ENCODE data around the gene ADARB2.
"Not testable (repeated sequence)": the region's sequence is repeated elsewhere in the genome, so short reads cannot be mapped to it uniquely, and the experiment has no call there.

ADARB2 gene

GRCh38 chr10:1472178-1472958 is 265.0 kb downstream of the ADARB2 start:
- no peak overlapping the region for H3K4me3 Mint-ChIP-seq
- H3K27ac Mint-ChIP-seq, result no peak overlapping the region
- no peak for DNase-seq (ENCODE audit: low spot score in 2 of 2)
- no peaks in the 10 kb centered on the region for H3K9me3 Mint-ChIP-seq
- ATAC-seq, result no peak
- no peaks in the 10 kb centered on the region for H3K4me1 Mint-ChIP-seq
- H3K36me3 Mint-ChIP-seq, result no peaks in the 10 kb centered on the region

- Mint-ChIP-seq H3K9me3 (no peaks in the 10 kb centered on the region), H3K36me3 (no peaks in the 10 kb centered on the region), H3K27ac (no peak overlapping the region), H3K4me1 (no peaks in the 10 kb centered on the region), H3K4me3 (no peak overlapping the region)
- ATAC-seq (no peak), DNase-seq (ENCODE audit: low spot score in 2 of 2) (no peak)
Measured at GRCh38 chr10:1468811-1469210, 268.5 kb downstream of the ADARB2 start.

GRCh38 chr10:1467334-1468076 is 269.8 kb downstream of the ADARB2 start:
- Mint-ChIP-seq H3K4me1 (no peaks in the 10 kb centered on the region), H3K9me3 (no peaks in the 10 kb centered on the region), H3K4me3 (no peak overlapping the region), H3K27ac (no peak overlapping the region), H3K36me3 (no peaks in the 10 kb centered on the region)
- no peak for DNase-seq (ENCODE audit: low spot score in 2 of 2)
- no peak for ATAC-seq

- Mint-ChIP-seq H3K4me1 (no peaks in the 10 kb centered on the region), H3K9me3 (no peaks in the 10 kb centered on the region), H3K27ac (no peak overlapping the region), H3K36me3 (no peaks in the 10 kb centered on the region), H3K4me3 (no peak overlapping the region)
- ATAC-seq (peak; percentile 22), DNase-seq (ENCODE audit: low spot score in 2 of 2) (no peak)
Measured at GRCh38 chr10:1465993-1466764, 271.1 kb downstream of the ADARB2 start.

- Mint-ChIP-seq H3K27ac (no peak overlapping the region), H3K36me3 (no peaks in the 10 kb centered on the region), H3K4me3 (no peak overlapping the region), H3K4me1 (no peaks in the 10 kb centered on the region), H3K9me3 (no peaks in the 10 kb centered on the region)
- no peak for DNase-seq (ENCODE audit: low spot score in 2 of 2)
- ATAC-seq, result peak; percentile 25
Measured at GRCh38 chr10:1465418-1465911, 271.9 kb downstream of the ADARB2 start.

- Mint-ChIP-seq H3K4me3 (no peak overlapping the region), H3K4me1 (no peaks in the 10 kb centered on the region), H3K9me3 (no peaks in the 10 kb centered on the region), H3K27ac (no peak overlapping the region), H3K36me3 (no peaks in the 10 kb centered on the region)
- DNase-seq (ENCODE audit: low spot score in 2 of 2) (no peak), ATAC-seq (peak; percentile 6)
Measured at GRCh38 chr10:1464881-1465417, 272.4 kb downstream of the ADARB2 start.

GRCh38 chr10:1463971-1464370 is 273.4 kb downstream of the ADARB2 start:
- not testable (repeated sequence) for H3K4me3 Mint-ChIP-seq; H3K36me3 Mint-ChIP-seq; H3K27ac Mint-ChIP-seq; DNase-seq (ENCODE audit: low spot score in 2 of 2); H3K4me1 Mint-ChIP-seq; H3K9me3 Mint-ChIP-seq; ATAC-seq

- H3K4me1 Mint-ChIP-seq, result no peaks in the 10 kb centered on the region
- no peak overlapping the region for H3K4me3 Mint-ChIP-seq
- no peak overlapping the region for H3K27ac Mint-ChIP-seq
- H3K9me3 Mint-ChIP-seq, result no peaks in the 10 kb centered on the region
- DNase-seq (ENCODE audit: low spot score in 2 of 2), result no peak
- no peaks in the 10 kb centered on the region for H3K36me3 Mint-ChIP-seq
- ATAC-seq, result no peak
Measured at GRCh38 chr10:1462994-1463633, 274.2 kb downstream of the ADARB2 start.

- H3K36me3 Mint-ChIP-seq, result no peaks in the 10 kb centered on the region
- no peak for DNase-seq (ENCODE audit: low spot score in 2 of 2)
- no peak for ATAC-seq
- no peaks in the 10 kb centered on the region for H3K9me3 Mint-ChIP-seq
- H3K27ac Mint-ChIP-seq, result no peak overlapping the region
- no peak overlapping the region for H3K4me3 Mint-ChIP-seq
- H3K4me1 Mint-ChIP-seq, result no peaks in the 10 kb centered on the region
Measured at GRCh38 chr10:1462521-1462920, 274.8 kb downstream of the ADARB2 start.

- H3K4me1 Mint-ChIP-seq, result no peaks in the 10 kb centered on the region
Measured at GRCh38 chr10:1462032-1462431, 275.3 kb downstream of the ADARB2 start.

GRCh38 chr10:1461016-1461415 is 276.3 kb downstream of the ADARB2 start:
- Mint-ChIP-seq H3K27ac (no peak overlapping the region), H3K4me3 (no peak overlapping the region), H3K4me1 (no peaks in the 10 kb centered on the region), H3K36me3 (no peaks in the 10 kb centered on the region), H3K9me3 (no peaks in the 10 kb centered on the region)
- ATAC-seq (no peak), DNase-seq (ENCODE audit: low spot score in 2 of 2) (no peak)

More at GRCh38 chr10:1462032-1462431, 275.3 kb downstream of the ADARB2 start:
- ATAC-seq (no peak), DNase-seq (ENCODE audit: low spot score in 2 of 2) (no peak)
- Mint-ChIP-seq H3K27ac (no peak overlapping the region), H3K36me3 (no peaks in the 10 kb centered on the region), H3K4me3 (no peak overlapping the region), H3K9me3 (no peaks in the 10 kb centered on the region)

- not testable (repeated sequence) for H3K4me1 Mint-ChIP-seq; ATAC-seq; H3K9me3 Mint-ChIP-seq; H3K36me3 Mint-ChIP-seq; H3K4me3 Mint-ChIP-seq; H3K27ac Mint-ChIP-seq; DNase-seq (ENCODE audit: low spot score in 2 of 2)
Measured at GRCh38 chr10:1459664-1460063, 277.7 kb downstream of the ADARB2 start.

GRCh38 chr10:1454951-1455350 is 282.4 kb downstream of the ADARB2 start:
- Mint-ChIP-seq H3K4me1 (peaks cover 11% of the 10 kb centered on the region), H3K9me3 (peaks cover 5% of the 10 kb centered on the region), H3K36me3 (no peaks in the 10 kb centered on the region), H3K4me3 (no peak overlapping the region), H3K27ac (no peak overlapping the region)
- DNase-seq (ENCODE audit: low spot score in 2 of 2) (no peak), ATAC-seq (no peak)

- H3K36me3 Mint-ChIP-seq, result no peaks in the 10 kb centered on the region
- ATAC-seq, result peak; percentile 69
- no peak overlapping the region for H3K4me3 Mint-ChIP-seq
- DNase-seq (ENCODE audit: low spot score in 2 of 2), result no peak
- H3K4me1 Mint-ChIP-seq, result peaks cover 11% of the 10 kb centered on the region
- H3K9me3 Mint-ChIP-seq, result peaks cover 5% of the 10 kb centered on the region
- H3K27ac Mint-ChIP-seq, result no peak overlapping the region
Measured at GRCh38 chr10:1454428-1454827, 282.9 kb downstream of the ADARB2 start.

GRCh38 chr10:1452777-1453176 is 284.5 kb downstream of the ADARB2 start:
- H3K27ac Mint-ChIP-seq, result no peak overlapping the region
- H3K4me1 Mint-ChIP-seq, result peaks cover 11% of the 10 kb centered on the region
- peaks cover 5% of the 10 kb centered on the region for H3K9me3 Mint-ChIP-seq
- no peak for ATAC-seq
- no peak for DNase-seq (ENCODE audit: low spot score in 2 of 2)
- H3K4me3 Mint-ChIP-seq, result no peak overlapping the region
- H3K36me3 Mint-ChIP-seq, result no peaks in the 10 kb centered on the region
